ENCODE measurements around the gene AGFG1.

AGFG1 gene

GRCh38 chr2:227509824-227510619 is 38.1 kb downstream of the AGFG1 start:
- H3K36me3 ChIP-seq (replicated peaks) = no peaks in the 10 kb centered on the region
- H3K27me3 ChIP-seq (replicated peaks) = no peaks in the 10 kb centered on the region
- no peak overlapping the region for H3K27ac ChIP-seq
- in situ Hi-C loops (cut with HindIII; ENCODE audit: low pct_ligation_motif_present, low sequenced_read_pairs) = no loop called here
- DNase-seq = no peak
- H3K4me3 ChIP-seq (ENCODE audit: low read depth, low read length) = no peak overlapping the region
- TF ChIP-seq CTCF (IDR thresholded peaks at IDR 0.05; ENCODE audit: low read depth, low read length, missing control alignments) = no peak

- in situ Hi-C loops (cut with HindIII; ENCODE audit: low pct_ligation_motif_present, low sequenced_read_pairs) = no loop called here
- no peak for TF ChIP-seq CTCF (IDR thresholded peaks at IDR 0.05; ENCODE audit: low read depth, low read length, missing control alignments)
- H3K27me3 ChIP-seq (replicated peaks) = no peaks in the 10 kb centered on the region
- no peak for DNase-seq
- no peak overlapping the region for H3K27ac ChIP-seq
- H3K36me3 ChIP-seq (replicated peaks) = no peaks in the 10 kb centered on the region
- H3K4me3 ChIP-seq (ENCODE audit: low read depth, low read length) = no peak overlapping the region
These were observed 38.6 kb downstream of the AGFG1 start for GRCh38 chr2:227510620-227510958.

- in situ Hi-C loops (cut with HindIII; ENCODE audit: low pct_ligation_motif_present, low sequenced_read_pairs) = no loop called here
- H3K27me3 ChIP-seq (replicated peaks) = no peaks in the 10 kb centered on the region
- H3K36me3 ChIP-seq (replicated peaks) = no peaks in the 10 kb centered on the region
- H3K4me3 ChIP-seq (ENCODE audit: low read depth, low read length) = no peak overlapping the region
- DNase-seq = no peak
- H3K27ac ChIP-seq = no peak overlapping the region
- no peak for TF ChIP-seq CTCF (IDR thresholded peaks at IDR 0.05; ENCODE audit: low read depth, low read length, missing control alignments)
These were observed 39.4 kb downstream of the AGFG1 start for GRCh38 chr2:227511239-227511930.

- no peak for DNase-seq
- no peaks in the 10 kb centered on the region for H3K27me3 ChIP-seq (replicated peaks)
- no peak overlapping the region for H3K27ac ChIP-seq
- H3K36me3 ChIP-seq (replicated peaks) = no peaks in the 10 kb centered on the region
- in situ Hi-C loops (cut with HindIII; ENCODE audit: low pct_ligation_motif_present, low sequenced_read_pairs) = no loop called here
- no peak for TF ChIP-seq CTCF (IDR thresholded peaks at IDR 0.05; ENCODE audit: low read depth, low read length, missing control alignments)
- H3K4me3 ChIP-seq (ENCODE audit: low read depth, low read length) = no peak overlapping the region
These were observed 40.0 kb downstream of the AGFG1 start for GRCh38 chr2:227511955-227512354.

- Histone ChIP-seq H3K27ac (no peak overlapping the region), H3K36me3 (replicated peaks) (no peaks in the 10 kb centered on the region), H3K4me3 (ENCODE audit: low read depth, low read length) (no peak overlapping the region), H3K27me3 (replicated peaks) (no peaks in the 10 kb centered on the region)
- no peak for TF ChIP-seq CTCF (IDR thresholded peaks at IDR 0.05; ENCODE audit: low read depth, low read length, missing control alignments)
- no peak for DNase-seq
- in situ Hi-C loops (cut with HindIII; ENCODE audit: low pct_ligation_motif_present, low sequenced_read_pairs) = no loop called here
These were observed 41.2 kb downstream of the AGFG1 start for GRCh38 chr2:227513113-227513512.

All from brain microvascular endothelial cell (primary cell).